Fibroblast of skin of abdomen (primary cell): ENCODE results near the gene BRIP1.
"Not testable (repeated sequence)": the region's sequence is repeated elsewhere in the genome, so short reads cannot be mapped to it uniquely, and the experiment has no call there.

Experiments used
- DNase-seq: peaks from one replicate; pipeline ENCODE4 v3.0.0-alpha.2; 2013

BRIP1 gene

DNA sequence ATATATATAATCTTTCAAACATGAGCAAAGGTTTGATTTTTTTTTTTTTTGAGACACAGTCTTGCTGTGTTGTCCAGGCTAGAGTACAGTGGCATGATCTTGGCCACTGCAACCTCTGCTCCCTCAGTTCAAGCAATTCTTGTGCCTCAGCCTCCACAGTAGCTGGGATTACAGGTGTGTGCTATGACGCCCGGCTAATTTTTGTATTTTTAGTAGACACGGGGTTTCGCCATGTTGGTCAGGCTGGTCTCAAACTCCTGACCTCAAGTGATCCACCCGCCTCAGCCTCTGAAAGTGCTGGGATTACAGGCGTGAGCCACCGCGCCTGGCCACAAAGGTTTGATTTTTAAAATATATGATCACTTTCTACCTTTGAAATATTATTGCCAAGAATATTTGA is 135.5 kb downstream of the BRIP1 start:
- DNase-seq: not testable (repeated sequence)

DNA sequence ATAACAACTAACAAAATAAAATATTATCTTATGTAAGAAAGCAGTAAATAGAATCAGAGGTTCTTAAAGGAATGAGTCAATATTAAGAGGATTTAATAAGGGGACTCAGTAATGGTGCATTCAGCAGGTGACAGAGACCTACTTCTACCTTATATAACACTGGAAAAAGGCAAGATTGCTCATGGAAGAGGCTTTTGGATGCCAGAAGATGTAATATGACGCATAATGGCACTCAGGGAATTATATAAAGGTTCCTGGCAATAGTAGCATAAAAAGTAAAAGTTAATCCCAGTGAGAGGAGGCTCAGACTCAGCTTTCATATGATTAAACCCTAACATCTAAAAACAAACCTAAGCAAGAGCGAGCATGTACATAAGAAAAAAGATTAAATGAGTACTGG is 136.4 kb downstream of the BRIP1 start:
- no peak for DNase-seq

- no peak for DNase-seq
Observed at GRCh38 chr17:61724777-61725176, 138.6 kb downstream of the BRIP1 start.

DNA sequence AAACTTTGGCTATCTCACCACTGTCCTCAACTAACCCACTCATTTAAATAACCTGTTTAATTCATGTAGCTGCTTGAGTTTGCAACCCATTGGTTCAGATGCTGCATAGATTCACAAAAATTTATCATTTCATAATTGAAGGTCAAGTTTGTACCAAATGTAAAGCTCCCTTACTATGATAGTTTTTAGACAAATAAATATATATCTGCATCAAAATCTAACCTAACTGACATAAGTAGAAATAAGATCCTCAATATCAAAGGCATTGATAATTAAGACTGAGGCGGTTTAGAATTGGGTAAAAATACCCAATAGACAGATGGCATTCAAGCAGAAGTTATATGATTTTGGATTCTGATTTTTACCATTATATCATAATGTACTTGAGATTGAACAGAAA is 139.4 kb downstream of the BRIP1 start:
- no peak for DNase-seq

DNA sequence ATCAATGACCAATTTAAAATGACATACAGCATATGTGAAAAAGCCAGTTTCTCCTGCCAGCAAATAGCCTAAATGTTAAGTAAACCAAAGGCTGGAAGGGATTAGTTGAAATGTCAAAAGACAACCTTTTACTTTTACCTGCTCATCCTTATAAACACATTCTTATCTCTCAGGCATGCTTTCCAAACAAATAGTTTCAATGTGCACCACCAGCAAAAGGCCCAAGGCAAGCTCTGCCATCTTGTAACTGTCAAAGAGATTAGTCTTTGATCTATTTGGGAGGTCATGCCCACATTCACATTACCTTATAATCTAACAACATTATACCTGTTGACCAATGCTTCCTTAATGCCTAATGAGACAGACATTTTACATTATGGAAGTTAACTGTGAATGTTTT is 140.1 kb downstream of the BRIP1 start:
- DNase-seq: no peak

- DNase-seq: no peak
Observed at GRCh38 chr17:61722398-61722797, 140.9 kb downstream of the BRIP1 start.

GRCh38 chr17:61720016-61720795 is 143.1 kb downstream of the BRIP1 start:
- peak; percentile 50 for DNase-seq

- not testable (repeated sequence) for DNase-seq
Observed at GRCh38 chr17:61719220-61719619, 144.1 kb downstream of the BRIP1 start.

DNA sequence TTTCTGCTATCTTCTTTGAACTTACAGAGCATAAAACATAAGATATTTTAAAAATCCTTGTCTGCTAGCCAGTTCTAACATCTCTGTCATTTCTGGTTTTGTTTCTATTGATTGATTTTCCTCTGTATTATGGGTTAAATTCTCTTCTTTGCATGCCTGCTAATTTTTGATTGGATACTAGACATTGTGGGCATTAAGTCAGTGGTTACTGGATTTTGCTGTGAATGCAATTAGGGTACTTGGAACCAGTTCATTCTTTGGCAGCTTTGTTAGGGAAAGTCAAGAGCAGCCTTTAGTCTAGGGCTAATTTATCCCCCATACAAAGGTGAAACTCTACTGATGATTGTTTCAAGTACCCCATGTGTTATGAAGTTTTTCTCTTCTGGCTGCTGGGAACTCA is 145.3 kb downstream of the BRIP1 start:
- DNase-seq: no peak

GRCh38 chr17:61717352-61717751 is 146.0 kb downstream of the BRIP1 start:
- DNase-seq: no peak

DNA sequence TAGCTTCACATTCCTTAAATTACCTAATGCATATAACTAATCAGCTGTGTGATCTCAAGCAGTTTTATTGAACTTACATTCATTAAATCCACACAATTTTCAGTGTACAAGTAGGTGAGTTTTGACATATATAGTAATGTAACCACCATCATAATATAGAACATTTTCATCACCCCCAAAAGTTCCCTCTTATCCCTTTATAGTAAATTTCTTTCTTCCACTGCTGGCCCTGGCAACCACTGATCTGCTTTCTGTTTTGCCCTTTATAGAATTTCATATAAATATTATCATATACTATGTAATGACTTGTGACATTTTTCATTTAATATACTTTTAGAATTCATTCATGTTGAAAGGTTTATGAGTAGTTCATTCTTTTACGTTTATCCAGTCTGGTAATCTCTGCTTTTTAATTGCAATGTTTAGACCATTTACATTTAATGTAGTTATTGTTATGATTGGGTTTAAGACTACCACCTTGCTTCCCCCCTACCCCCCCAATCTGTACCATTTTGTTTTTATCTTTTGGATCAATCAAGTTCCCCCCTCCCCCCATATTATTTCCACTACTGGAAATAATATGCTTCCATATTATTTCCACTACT is 147.0 kb downstream of the BRIP1 start:
- DNase-seq: no peak

DNA sequence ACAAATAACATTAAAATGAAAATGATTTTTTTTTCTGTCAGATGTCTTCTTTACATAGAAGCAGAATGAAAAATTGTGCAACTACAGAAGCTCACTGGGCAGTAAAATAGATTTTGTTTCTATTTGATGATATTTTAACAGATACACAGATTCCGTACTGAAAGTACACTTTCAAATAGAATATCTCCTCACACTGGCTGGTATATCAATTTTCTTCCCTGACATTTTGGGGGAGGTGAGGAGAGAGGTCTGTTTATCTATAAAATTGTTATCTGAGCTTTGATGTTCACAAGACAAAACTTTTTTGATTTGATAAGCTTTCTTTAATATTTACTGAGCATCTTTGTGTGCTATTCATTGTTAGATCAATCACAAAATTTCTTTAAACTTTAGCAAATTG is 148.0 kb downstream of the BRIP1 start:
- no peak for DNase-seq

GRCh38 chr17:61714300-61714699 is 149.0 kb downstream of the BRIP1 start:
- no peak for DNase-seq

DNA sequence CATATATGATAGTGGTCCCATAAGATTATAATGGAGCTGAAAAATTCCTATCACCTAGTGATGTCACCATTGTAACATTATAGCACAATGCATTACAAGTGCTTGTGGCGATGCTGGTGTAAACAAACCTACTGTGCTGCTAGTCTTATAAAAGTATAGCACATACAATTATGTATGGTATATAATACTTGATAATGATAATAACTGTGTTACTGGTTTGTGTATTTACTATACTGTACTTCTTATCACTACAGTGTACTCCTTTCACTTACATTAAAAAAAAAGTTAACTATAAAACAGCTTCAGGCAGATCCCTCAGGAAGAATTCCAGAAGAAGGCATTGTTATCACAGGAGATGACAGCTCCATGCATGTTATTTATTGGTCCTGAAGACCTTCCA is 150.3 kb downstream of the BRIP1 start:
- DNase-seq: no peak

- DNase-seq: no peak
Observed at GRCh38 chr17:61710546-61710945, 152.8 kb downstream of the BRIP1 start.

GRCh38 chr17:61709567-61709966 is 153.8 kb downstream of the BRIP1 start:
- DNase-seq: no peak

- DNase-seq: no peak
Observed at GRCh38 chr17:61704935-61705449, 158.3 kb downstream of the BRIP1 start.

- DNase-seq: no peak
Observed at GRCh38 chr17:61702450-61702849, 160.9 kb downstream of the BRIP1 start.

GRCh38 chr17:61701978-61702377 is 161.3 kb downstream of the BRIP1 start:
- DNase-seq: no peak

DNA sequence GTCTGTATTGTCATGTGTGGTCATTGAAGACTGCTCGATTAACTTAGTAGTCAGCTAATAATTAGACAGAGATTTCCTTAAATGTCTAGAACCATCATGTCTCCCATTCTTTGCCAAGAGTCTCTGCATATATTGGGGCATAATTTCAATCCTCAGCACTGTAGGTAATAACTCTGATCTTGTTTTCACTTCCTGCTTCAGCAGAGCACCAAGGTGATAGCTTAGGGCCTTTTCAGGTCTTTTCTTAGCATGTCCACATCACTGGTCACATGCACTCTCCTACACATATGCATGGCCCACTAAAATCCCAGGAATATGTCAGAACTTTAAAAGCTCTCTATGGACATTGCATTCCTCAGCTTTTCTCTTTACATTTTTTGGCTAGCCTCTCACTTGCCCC is 162.0 kb downstream of the BRIP1 start:
- no peak for DNase-seq

DNA sequence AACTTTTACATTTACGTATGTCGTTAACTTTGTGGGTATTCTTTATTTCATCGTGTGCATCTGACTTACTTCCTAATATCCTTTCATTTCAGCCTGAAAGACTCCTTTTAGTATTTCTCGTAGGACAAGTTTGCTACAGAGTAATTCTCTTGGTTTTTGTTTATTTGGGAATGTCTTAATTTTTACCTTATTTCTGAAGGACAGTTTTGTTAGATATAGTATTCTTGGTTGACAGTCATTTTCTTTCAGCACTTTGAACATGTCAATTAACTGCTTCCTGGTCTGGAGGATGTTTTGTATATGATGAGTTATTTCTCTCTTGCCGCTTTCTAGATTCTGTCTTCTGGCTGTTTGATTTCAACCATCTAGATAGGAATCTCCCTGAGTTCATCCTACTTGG is 163.1 kb downstream of the BRIP1 start:
- DNase-seq: no peak

GRCh38 chr17:61699694-61700093 is 163.6 kb downstream of the BRIP1 start:
- DNase-seq: no peak

DNA sequence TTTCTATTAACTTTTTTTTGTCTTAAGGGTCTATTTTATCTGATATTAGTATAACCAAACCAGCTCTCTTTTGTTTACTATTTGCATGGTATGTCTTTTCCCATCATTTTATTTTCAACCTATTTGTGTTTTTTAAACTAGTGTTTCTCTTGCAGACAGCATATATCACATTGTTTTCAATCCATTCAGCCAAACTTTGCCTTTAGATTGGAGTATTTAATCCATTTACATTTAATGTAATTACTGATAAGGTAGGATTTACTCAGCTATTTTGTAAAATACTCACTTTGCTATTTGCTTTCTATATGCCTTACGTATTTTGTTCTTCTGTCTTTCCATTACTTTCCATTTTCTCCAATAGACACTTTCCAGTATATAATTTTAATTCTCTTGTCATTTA is 164.3 kb downstream of the BRIP1 start:
- DNase-seq: no peak

DNA sequence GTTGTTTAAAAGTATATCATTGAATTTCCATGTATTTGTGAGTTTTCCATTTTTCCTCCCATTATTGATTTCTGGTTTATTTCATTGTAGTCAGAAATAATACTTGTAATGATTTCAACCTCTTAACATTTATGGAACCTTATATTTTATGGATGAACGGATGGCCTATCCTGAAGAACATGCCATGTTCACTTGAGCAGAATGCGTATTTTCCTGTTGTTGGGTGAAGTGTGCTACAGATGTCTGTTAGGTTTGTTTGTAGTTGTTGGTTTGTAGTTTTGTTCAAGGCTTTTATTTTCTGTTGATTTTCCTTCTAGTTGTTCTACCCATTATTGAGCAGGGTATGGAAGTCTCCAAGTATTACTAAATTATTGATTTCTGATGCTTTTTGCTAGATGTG is 165.1 kb downstream of the BRIP1 start:
- DNase-seq: no peak
